GM13976 (cell line): ENCODE measurements around the gene FLAD1.

Experiments used
- DNase-seq: peaks from one replicate; pipeline ENCODE4 v3.0.0; 2012; ENCODE audit warnings: low spot score
- in situ Hi-C: fragments of 300-500 bp; cut with MboI; formaldehyde crosslinking; loops from one replicate; pipeline ENCODE4 v1.12.0; 2022; ENCODE audit warnings: low sequenced_read_pairs, mixed read lengths, inconsistent platforms; ENCODE audit not compliant: unreplicated experiment
- TF ChIP-seq, protein P1 (sequence below): IDR thresholded peaks from 2 replicates; pipeline ENCODE4 v1.5.1; 2012; ENCODE audit warnings: borderline replicate concordance, mild to moderate bottlenecking; ENCODE audit not compliant: insufficient read depth; ENCODE audit errors: extremely low read depth, missing control alignments, control extremely low read depth

Gene FLAD1

DNA sequence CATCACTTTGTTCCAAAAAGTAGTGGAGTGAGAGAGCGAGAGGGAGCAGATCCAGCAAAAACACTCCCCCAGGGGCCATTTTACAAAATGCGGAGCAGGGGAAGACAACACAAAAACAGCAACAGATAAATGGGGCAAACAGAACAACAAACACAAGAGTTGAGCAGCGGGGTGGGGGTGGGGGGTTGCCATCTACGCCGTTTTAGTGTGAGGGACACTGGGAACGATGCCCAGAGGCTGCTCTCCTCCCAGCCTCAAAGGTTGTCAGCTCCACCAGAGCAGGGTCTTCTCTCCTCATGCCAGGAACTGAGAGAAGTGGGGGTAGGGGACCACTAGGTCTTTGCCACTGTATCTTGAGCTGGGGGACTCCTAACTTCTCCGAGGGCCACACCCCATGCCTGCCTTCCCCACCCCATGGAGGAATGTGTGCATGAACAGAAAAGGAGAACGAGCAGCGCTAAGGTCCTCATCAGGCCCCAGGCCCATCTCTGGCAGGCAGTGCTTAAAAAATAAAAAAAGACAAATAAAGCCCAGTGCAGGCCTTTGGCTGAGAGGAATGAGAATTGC, 26.0 kb upstream of the FLAD1 start:
- in situ Hi-C loops = no loop called here
- TF ChIP-seq, protein P1, sequence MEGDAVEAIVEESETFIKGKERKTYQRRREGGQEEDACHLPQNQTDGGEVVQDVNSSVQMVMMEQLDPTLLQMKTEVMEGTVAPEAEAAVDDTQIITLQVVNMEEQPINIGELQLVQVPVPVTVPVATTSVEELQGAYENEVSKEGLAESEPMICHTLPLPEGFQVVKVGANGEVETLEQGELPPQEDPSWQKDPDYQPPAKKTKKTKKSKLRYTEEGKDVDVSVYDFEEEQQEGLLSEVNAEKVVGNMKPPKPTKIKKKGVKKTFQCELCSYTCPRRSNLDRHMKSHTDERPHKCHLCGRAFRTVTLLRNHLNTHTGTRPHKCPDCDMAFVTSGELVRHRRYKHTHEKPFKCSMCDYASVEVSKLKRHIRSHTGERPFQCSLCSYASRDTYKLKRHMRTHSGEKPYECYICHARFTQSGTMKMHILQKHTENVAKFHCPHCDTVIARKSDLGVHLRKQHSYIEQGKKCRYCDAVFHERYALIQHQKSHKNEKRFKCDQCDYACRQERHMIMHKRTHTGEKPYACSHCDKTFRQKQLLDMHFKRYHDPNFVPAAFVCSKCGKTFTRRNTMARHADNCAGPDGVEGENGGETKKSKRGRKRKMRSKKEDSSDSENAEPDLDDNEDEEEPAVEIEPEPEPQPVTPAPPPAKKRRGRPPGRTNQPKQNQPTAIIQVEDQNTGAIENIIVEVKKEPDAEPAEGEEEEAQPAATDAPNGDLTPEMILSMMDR = no peak
- no peak for DNase-seq

DNA sequence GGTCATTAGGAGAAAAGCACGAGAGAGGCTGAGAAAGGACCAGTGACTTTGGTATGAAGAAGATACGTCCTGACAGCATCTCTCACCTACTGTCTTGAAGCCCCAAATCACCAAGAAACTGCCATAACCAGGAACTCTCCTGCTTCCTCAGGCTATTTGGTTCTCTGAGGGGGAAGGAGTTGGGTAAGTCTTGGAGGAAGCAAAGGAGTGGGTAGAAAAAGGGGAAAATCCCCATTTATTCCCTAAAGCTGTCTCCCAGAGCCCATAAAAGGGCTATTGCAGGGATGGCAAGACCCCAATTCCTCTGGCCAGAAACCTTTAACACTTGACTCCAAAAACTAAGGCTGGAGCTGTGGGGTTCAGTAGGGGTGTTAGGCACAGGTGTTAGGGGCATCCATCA, 25.1 kb upstream of the FLAD1 start:
- in situ Hi-C loops = no loop called here
- DNase-seq = no peak

DNA sequence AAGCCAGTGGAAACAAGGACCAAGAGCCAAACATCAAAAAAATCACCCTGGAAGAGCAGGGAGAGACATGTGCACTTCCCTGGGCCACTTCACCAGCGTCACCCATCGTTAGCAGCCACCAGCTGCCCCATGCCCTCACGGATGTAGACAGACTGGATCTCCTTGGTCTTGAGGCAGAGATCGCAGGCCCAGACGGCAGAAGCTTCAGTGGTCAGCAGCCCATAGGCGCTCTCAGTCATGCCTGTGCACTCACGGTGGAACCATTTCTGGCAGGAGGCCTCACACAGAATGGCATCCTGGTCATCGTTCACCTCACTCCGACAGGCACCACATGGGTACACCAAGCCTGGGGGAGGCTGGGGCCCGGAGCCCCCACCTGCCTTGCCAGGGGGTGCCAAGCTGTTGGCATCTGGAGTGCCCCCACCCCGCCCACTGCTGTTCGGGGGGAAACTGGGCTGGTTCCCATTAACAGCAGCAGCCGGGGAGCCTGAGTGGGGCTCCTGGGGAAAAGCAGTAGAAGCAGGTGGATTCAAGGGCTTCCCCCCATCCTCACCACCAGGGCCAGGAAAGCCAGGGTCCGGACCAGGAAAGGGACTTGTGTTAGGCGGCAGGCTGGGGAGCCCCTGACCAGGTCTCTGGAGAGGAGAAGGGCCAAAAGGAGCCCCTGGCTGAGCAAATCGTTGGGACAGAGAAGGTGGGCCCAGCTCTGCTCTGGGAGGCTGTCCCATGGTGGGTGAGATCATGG, 24.3 kb upstream of the FLAD1 start:
- in situ Hi-C loops = no loop called here
- TF ChIP-seq, protein P1 = no peak
- no peak for DNase-seq

More for the DNA sequence above, 25.1 kb upstream of the FLAD1 start:
- TF ChIP-seq, protein P1 = no peak

DNA sequence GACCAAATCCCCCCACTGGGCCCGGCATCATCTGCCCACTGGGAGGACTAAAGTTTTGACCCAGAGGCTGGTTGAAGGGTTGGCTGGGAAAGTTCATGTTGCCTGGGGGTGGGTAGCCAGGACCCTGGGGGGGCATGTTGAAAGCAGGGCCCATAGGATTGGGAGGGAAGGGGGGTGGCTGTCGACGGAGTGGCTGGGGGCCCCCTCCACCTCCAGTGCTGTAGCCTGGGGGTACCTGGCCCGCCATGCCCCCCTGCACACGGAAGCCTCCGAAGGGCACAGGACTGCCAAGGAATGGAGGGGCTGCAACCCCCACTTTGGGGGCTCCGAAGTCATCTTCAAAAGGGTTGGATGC, 23.7 kb upstream of the FLAD1 start:
- TF ChIP-seq, protein P1 = no peak
- DNase-seq = no peak
- in situ Hi-C loops = no loop called here

DNA sequence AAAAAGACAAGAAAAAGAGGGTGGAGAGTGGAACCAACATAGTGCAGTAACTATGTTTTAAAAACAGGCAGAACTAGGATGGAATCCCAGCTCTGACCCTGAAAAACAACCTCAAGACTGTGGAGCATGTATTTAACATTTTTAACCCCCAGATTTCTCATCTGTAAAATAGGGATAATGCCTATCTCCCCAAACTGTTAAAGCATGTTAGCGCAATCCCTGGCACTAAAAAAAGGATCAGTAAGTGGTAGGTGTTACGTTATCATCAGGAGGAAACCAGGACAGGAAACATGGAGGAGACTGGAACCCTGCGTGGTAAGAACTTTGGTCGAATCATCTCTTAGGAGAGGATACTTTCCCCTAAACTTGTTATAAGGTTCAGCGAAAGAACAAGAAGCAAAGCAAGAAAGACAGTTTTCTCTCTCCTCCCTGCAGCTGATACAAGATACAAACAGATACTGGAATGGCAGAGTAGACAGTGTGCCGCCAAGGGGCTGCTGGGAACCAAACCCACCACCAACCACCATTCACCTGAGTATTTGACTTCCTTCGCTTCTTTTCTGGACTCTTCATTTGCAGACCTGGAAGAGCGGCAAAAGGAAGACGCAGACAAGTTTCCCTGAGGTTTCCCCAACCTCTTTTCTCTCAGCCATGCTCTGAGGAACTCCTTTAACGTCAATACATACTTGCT, 22.6 kb upstream of the FLAD1 start:
- no peak for DNase-seq
- TF ChIP-seq, protein P1 = no peak

DNA sequence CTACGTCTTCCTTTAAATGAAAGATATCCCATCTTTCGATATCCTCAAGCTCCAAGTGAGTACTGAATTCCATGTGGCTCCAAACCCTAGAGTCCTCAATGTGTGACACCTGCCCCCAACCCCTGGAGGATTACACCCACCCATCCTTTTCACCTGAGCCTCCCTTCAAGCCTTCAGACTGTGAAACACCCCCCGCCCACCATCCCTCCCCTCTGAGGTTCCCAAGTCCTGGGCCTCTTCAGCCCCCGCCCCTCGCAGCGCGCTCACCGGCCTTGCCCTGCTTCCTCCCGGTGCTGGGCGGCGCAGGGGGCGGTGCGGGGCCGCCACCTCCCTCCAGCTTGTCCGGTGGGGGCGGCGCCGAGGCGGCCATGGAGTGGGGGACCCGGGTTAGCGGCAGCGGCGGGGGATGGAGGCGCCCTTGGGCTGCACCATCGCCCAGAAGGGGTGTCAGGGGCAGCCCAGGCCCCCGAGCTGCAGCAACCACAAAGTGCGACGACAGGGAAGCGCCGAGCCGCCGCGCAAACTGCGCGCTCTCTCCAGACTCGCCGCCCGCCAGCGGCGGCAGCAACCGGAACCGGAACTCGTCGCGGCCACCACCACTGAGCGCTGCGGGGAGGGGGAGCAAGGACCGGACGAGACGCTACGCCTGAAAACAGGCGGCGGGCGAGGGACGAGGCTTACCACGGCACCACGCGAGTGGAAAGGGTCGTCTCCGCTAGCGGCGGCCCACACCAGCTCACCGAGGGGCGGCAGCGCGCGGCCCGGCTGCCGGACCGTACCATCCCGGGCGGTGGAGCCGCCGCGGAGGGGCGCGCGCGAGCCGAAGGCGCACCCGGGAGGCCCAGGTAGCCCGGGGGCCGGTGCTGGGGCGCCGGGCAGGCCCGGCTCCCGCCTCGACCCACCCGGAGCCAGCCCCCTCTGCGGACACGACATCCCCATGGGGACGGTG, 21.7 kb upstream of the FLAD1 start, which contains the start of gene PYGO2:
Gene PYGO2 (minus strand): TSS at position 576 of the 949 bp plus-strand sequence. CDS start 206 bp downstream, at position 370.
- in situ Hi-C loops = no loop called here
- TF ChIP-seq, protein P1 = peak; percentile 75

More for the DNA sequence above, 22.6 kb upstream of the FLAD1 start:
- in situ Hi-C loops = no loop called here

More for the DNA sequence above, 21.7 kb upstream of the FLAD1 start, which contains the start of gene PYGO2:
- peak; percentile 92 for DNase-seq
